Endothelial cell (in vitro differentiated cells): ENCODE results near the gene ANKIB1. TPM values are rescaled to one million over a fixed set of nuclear protein-coding genes. Genes with fewer than 3 reads are reported as not detected.
"Not testable (repeated sequence)": the region's sequence is repeated elsewhere in the genome, so short reads cannot be mapped to it uniquely, and the experiment has no call there.

Experiments
- DNase-seq: peaks from one replicate; pipeline ENCODE4 v3.0.0; 2021; ENCODE audit warnings: low spot score
- H3K27ac Mint-ChIP-seq: one replicate; pipeline ENCODE4 v1.8.0; 2021; ENCODE audit warnings: mixed read lengths, inconsistent platforms; ENCODE audit not compliant: unreplicated experiment
- H3K27me3 Mint-ChIP-seq: one replicate; pipeline ENCODE4 v1.8.0; 2021; ENCODE audit warnings: mild to moderate bottlenecking, moderate library complexity, mixed read lengths, inconsistent platforms; ENCODE audit not compliant: unreplicated experiment
- H3K36me3 Mint-ChIP-seq: one replicate; pipeline ENCODE4 v1.8.0; 2021; ENCODE audit warnings: mild to moderate bottlenecking, low read depth, mixed read lengths, inconsistent platforms; ENCODE audit not compliant: unreplicated experiment
- H3K4me1 Mint-ChIP-seq: one replicate; pipeline ENCODE4 v1.8.0; 2021; ENCODE audit warnings: mild to moderate bottlenecking, mixed read lengths, inconsistent platforms; ENCODE audit not compliant: unreplicated experiment
- H3K4me3 Mint-ChIP-seq: one replicate; pipeline ENCODE4 v1.8.0; 2021; ENCODE audit warnings: mild to moderate bottlenecking, mixed read lengths, inconsistent platforms; ENCODE audit not compliant: unreplicated experiment
- H3K9me3 Mint-ChIP-seq: one replicate; pipeline ENCODE4 v1.8.0; 2021; ENCODE audit warnings: mixed read lengths, inconsistent platforms; ENCODE audit not compliant: unreplicated experiment
- total RNA-seq: library from RNA; stranded (reverse); fragmentation: NEBNext Ultra II Directional; extraction: Animal tissue kit (Norgen Biotek cat#: 25700); gene quantifications from one replicate; pipeline ENCODE4 v1.2.1, GENCODE V29; 2021; ENCODE audit not compliant: unreplicated experiment
- TF ChIP-seq, protein P1 (sequence below): fragments of 200-600 bp; sonication (generic); IDR thresholded peaks from one replicate; pipeline ENCODE4 v1.5.0; 2021; ENCODE audit warnings: antibody characterized with exemption; ENCODE audit not compliant: unreplicated experiment

ANKIB1 gene
- total RNA-seq, 1 donor from 2014 or later, result 51.0 TPM

DNA sequence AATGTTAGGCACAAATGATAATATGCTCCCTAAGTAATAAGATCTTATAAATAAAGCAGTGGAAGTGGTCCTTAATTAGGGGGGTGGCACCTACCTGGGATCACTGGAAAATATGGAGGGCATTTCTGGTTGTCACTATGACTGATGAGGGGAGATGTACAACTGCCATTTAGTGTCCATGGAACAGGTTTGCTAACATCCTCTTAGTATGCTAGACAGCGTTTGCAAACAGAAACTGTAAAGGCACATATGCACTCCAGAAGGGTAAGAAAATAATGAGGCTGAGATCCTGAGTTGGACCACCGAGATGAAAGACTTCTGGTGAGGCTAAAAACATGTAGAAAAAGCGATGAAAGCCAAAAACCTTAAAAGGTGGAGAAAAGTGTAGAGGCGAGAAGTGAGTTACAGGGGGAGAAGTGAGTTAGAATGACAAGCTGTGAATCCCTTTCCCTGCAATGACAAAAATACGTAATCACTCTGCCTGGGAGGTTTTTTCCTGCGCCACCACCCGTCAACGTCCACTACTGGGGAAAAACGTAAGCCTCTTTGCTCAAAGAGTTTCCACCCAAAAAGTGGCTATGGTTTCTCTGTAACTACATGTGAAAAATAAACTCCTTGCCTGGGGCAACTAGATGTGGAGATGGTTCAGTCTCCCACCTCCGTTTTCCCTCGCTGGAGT, 827 bp upstream of the ANKIB1 start:
- no peaks in the 10 kb centered on the region for H3K9me3 Mint-ChIP-seq
- H3K27me3 Mint-ChIP-seq, result peaks cover 10% of the 10 kb centered on the region
- TF ChIP-seq, protein P1, sequence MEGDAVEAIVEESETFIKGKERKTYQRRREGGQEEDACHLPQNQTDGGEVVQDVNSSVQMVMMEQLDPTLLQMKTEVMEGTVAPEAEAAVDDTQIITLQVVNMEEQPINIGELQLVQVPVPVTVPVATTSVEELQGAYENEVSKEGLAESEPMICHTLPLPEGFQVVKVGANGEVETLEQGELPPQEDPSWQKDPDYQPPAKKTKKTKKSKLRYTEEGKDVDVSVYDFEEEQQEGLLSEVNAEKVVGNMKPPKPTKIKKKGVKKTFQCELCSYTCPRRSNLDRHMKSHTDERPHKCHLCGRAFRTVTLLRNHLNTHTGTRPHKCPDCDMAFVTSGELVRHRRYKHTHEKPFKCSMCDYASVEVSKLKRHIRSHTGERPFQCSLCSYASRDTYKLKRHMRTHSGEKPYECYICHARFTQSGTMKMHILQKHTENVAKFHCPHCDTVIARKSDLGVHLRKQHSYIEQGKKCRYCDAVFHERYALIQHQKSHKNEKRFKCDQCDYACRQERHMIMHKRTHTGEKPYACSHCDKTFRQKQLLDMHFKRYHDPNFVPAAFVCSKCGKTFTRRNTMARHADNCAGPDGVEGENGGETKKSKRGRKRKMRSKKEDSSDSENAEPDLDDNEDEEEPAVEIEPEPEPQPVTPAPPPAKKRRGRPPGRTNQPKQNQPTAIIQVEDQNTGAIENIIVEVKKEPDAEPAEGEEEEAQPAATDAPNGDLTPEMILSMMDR, result no peak
- H3K4me3 Mint-ChIP-seq, result peak overlapping the region; percentile 100
- H3K36me3 Mint-ChIP-seq, result peaks cover 6% of the 10 kb centered on the region
- peak overlapping the region; percentile 98 for H3K27ac Mint-ChIP-seq
- no peak for DNase-seq
- peaks cover 32% of the 10 kb centered on the region for H3K4me1 Mint-ChIP-seq

DNA sequence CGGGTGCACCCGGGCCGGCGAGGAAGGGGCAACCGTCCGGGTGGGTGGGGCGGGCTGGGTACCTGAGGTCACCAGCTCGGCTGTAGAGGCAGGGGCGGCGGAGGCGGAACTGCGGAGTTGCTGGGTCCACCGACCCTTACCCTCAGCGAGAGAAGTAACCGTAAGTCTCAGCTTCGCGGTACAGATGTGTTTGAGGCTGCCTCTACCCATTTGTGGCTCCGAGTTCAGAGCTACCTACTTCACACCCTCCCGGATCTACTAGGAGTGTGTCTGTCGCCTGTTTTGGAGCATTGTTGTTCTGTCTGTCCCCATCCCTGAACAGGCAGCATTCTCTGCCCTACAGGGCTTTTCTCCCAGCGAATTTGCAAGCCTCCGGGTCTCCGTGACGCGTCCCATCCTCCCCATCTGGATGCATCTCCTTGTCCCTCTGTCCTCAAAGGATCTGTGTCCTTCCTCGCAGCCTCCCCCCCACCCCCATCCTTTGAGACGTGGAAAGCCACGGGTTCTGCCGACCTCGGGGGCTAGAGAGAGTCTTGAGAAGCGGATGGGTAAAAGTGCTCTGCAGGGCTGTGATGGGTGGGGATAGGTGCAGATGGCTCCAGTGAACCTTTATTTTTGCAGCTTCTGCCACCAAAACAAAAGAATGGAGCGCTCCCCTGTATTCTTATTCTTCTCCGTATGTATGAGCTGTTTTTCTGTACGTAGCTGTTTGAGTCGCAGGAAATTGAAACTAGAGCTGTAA, 757 bp downstream of the ANKIB1 start:
- peaks cover 10% of the 10 kb centered on the region for H3K27me3 Mint-ChIP-seq
- peak; percentile 25 for DNase-seq
- TF ChIP-seq, protein P1, result no peak

DNA sequence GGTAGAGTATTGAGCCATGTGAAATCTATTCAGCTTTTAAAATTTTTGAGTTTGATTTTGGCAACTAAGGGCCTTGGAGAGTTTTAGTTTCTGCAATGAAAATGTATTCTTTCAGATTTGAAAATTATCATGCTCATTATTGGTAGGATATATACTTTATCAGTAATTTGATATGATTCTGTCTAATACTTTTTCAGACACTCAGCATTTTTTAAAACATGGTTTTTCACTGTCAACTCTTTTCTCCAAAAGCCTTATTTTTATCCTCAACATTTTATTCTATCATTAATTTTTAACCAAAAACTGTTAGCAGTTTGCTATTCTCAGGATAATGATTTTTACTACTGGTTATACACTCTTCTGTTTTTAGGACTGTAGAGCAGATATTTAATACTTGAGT, 4.8 kb downstream of the ANKIB1 start:
- no peak overlapping the region for H3K27ac Mint-ChIP-seq
- peaks cover 5% of the 10 kb centered on the region for H3K27me3 Mint-ChIP-seq
- TF ChIP-seq, protein P1, result no peak
- H3K36me3 Mint-ChIP-seq, result peaks cover 11% of the 10 kb centered on the region
- DNase-seq, result no peak
- H3K9me3 Mint-ChIP-seq, result no peaks in the 10 kb centered on the region
- H3K4me3 Mint-ChIP-seq, result no peak overlapping the region
- H3K4me1 Mint-ChIP-seq, result peaks cover 17% of the 10 kb centered on the region

More for the DNA sequence above, 757 bp downstream of the ANKIB1 start:
- peak overlapping the region; percentile 98 for H3K4me3 Mint-ChIP-seq
- no peaks in the 10 kb centered on the region for H3K9me3 Mint-ChIP-seq
- peak overlapping the region; percentile 77 for H3K27ac Mint-ChIP-seq
- peaks cover 32% of the 10 kb centered on the region for H3K4me1 Mint-ChIP-seq
- peaks cover 7% of the 10 kb centered on the region for H3K36me3 Mint-ChIP-seq

DNA sequence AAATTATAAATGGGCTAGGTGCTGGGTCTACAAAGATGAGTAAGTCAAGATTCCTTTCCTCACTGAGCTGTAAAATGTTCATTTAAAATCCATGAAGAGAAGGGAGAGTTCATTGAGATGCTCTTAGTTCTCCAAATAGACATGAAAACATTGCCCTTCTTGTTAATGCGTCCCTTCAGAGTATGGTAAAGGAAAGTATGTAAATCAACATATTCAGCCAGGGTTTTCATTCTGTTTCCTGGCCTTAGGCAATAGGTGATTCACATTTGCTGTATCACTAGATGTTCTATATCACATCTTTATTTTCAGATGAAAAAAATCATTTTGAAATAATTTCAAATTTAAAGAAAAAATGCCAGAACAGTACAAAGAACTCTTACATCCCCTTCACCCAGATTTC, 5.4 kb downstream of the ANKIB1 start:
- Mint-ChIP-seq H3K27me3 (peaks cover 3% of the 10 kb centered on the region), H3K4me1 (peaks cover 15% of the 10 kb centered on the region), H3K27ac (no peak overlapping the region), H3K4me3 (no peak overlapping the region), H3K36me3 (peaks cover 11% of the 10 kb centered on the region), H3K9me3 (no peaks in the 10 kb centered on the region)
- DNase-seq, result no peak
- TF ChIP-seq, protein P1, result no peak

DNA sequence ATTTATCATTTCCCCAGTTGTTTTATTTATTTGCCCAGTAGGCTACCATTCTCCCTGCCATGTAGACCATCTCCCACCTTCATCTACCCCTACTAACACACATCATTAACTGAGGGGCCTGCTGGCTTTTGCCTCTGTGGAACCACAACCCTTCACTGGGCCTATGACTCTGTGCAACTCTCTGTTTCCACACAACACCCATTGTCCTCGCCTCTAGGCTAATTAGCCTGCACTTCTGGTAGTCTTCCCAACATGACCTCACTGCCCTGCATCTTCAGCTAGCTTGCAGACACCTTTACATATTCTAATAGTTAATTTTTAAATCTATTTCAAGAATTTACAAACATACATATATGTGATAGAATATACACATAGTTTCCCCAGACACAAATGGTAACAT, 7.5 kb downstream of the ANKIB1 start:
- TF ChIP-seq, protein P1, result no peak
- Mint-ChIP-seq H3K9me3 (no peaks in the 10 kb centered on the region), H3K4me3 (no peak overlapping the region), H3K27ac (no peak overlapping the region), H3K4me1 (no peaks in the 10 kb centered on the region), H3K36me3 (peaks cover 11% of the 10 kb centered on the region), H3K27me3 (no peaks in the 10 kb centered on the region)
- no peak for DNase-seq

DNA sequence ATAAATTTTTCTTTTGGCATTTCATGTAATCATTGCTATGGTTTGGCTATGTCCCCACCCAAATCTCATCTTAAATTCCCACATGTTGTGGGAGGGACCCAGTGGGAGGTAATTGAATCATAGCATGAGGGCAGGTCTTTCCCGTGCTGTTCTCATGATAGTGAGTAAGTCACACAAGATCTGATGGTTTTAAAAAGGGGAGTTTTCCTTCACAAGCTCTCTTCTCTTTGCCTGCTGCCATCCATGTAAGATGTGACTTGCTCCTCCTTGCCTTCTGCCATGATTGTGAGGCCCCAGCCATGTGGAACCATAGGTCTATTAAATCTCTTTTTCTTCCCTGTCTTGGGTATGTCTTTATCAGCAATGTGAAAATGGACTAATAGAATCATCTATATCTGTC, 9.0 kb downstream of the ANKIB1 start:
- not testable (repeated sequence) for DNase-seq, H3K4me3 Mint-ChIP-seq, H3K9me3 Mint-ChIP-seq, H3K4me1 Mint-ChIP-seq, H3K27me3 Mint-ChIP-seq, H3K27ac Mint-ChIP-seq
- peaks cover 11% of the 10 kb centered on the region for H3K36me3 Mint-ChIP-seq
